BJ (cell line): Measurements from ENCODE around the gene THEM5. TPM values are rescaled to one million over a fixed set of nuclear protein-coding genes. Genes with fewer than 3 reads are reported as not detected.

Source experiments
- CTCF ChIA-PET: fragments of 350-600 bp; formaldehyde crosslinking; extraction: SDS; loops from one replicate; lab custom pipeline; 2021; ENCODE audit warnings: antibody characterized with exemption, inconsistent platforms; lab: Yijun Ruan, JAX
- POLR2A ChIA-PET: fragments of 300-600 bp; sonication (Branson Sonifier 250); formaldehyde crosslinking; extraction: SDS; loops from one replicate; lab custom pipeline; 2021; ENCODE audit warnings: antibody characterized with exemption; lab: Charles Lee
- DNase-seq: peaks from one replicate; pipeline ENCODE4 v3.0.0-alpha.2; 2011; ENCODE audit warnings: low read depth
- H3K27me3 ChIP-seq: 2 replicates; pipeline ENCODE4 v1.6.0; 2011; ENCODE audit warnings: low read length; ENCODE audit not compliant: control insufficient read depth, insufficient read depth
- H3K36me3 ChIP-seq: 2 replicates; pipeline ENCODE4 v1.5.1; 2011; ENCODE audit warnings: low read length; ENCODE audit not compliant: control insufficient read depth, insufficient read depth
- H3K4me3 ChIP-seq: 2 replicates; pipeline ENCODE4 v1.5.1; 2011; ENCODE audit warnings: low read depth, mild to moderate bottlenecking, control low read depth, low read length
- CTCF ChIP-seq: IDR thresholded peaks from 2 replicates; pipeline ENCODE4 v1.5.1; 2011; ENCODE audit warnings: low read depth, mild to moderate bottlenecking, control low read depth, inconsistent platforms, low read length, moderate library complexity; ENCODE audit not compliant: insufficient read depth
- polyA plus RNA-seq: library from polyadenylated mRNA; depleted of rRNA; stranded (reverse); fragments of >200 nt; gene quantifications from 2 replicates; pipeline ENCODE4 v1.2.3, GENCODE V29; 2011

THEM5 gene
- polyA plus RNA-seq, 1 experiment, result not detected

GRCh38 chr1:151852733-151853132 lies 779 bp downstream of the THEM5 start:
- POLR2A ChIA-PET, result no interaction called here
- H3K27me3 ChIP-seq, result peaks cover 20% of the 10 kb centered on the region

GRCh38 chr1:151851886-151852285 lies 1.6 kb downstream of the THEM5 start:
- ChIA-PET CTCF (no interaction called here), POLR2A (no interaction called here)
- TF ChIP-seq CTCF, result no peak
- Histone ChIP-seq H3K4me3 (no peak overlapping the region), H3K27me3 (peaks cover 20% of the 10 kb centered on the region), H3K36me3 (no peaks in the 10 kb centered on the region)
- no peak for DNase-seq

More at GRCh38 chr1:151852733-151853132, 779 bp downstream of the THEM5 start:
- no peak for DNase-seq
- H3K4me3 ChIP-seq, result no peak overlapping the region
- TF ChIP-seq CTCF, result no peak
- H3K36me3 ChIP-seq, result no peaks in the 10 kb centered on the region
- CTCF ChIA-PET, result no interaction called here

GRCh38 chr1:151849871-151850270 lies 3.6 kb downstream of the THEM5 start:
- peaks cover 23% of the 10 kb centered on the region for H3K27me3 ChIP-seq
- POLR2A ChIA-PET, result no interaction called here

GRCh38 chr1:151849126-151849525 lies 4.4 kb downstream of the THEM5 start:
- POLR2A ChIA-PET, result no interaction called here
- no peak for DNase-seq
- Histone ChIP-seq H3K36me3 (no peaks in the 10 kb centered on the region), H3K4me3 (no peak overlapping the region), H3K27me3 (peaks cover 25% of the 10 kb centered on the region)
- TF ChIP-seq CTCF, result no peak
- CTCF ChIA-PET, result interaction anchor here (1.1 kb wide), 1 partner anchor 10 kb away, joined by 3 read pairs; no protein-coding TSS in a partner anchor

More at GRCh38 chr1:151849871-151850270, 3.6 kb downstream of the THEM5 start:
- DNase-seq, result no peak
- H3K4me3 ChIP-seq, result no peak overlapping the region
- no peaks in the 10 kb centered on the region for H3K36me3 ChIP-seq
- TF ChIP-seq CTCF, result no peak
- CTCF ChIA-PET, result interaction anchor here (1.1 kb wide), 1 partner anchor 10 kb away, joined by 3 read pairs; no protein-coding TSS in a partner anchor

GRCh38 chr1:151847867-151848596 lies 5.5 kb downstream of the THEM5 start:
- no peaks in the 10 kb centered on the region for H3K36me3 ChIP-seq
- ChIA-PET CTCF (interaction anchor here (1.0 kb wide), 2 partner anchors 16 to 38 kb away, joined by 3 to 4 read pairs; no protein-coding TSS in a partner anchor), POLR2A (no interaction called here)
- no peak for TF ChIP-seq CTCF
- peaks cover 22% of the 10 kb centered on the region for H3K27me3 ChIP-seq
- no peak for DNase-seq
- H3K4me3 ChIP-seq, result no peak overlapping the region
